GM18511 (cell line): ENCODE results near the gene DBET.
A peak's percentile ranks its signal among the peaks of the same experiment; 100 is the strongest.
"Not testable (repeated sequence)": the region's sequence is repeated elsewhere in the genome, so short reads cannot be mapped to it uniquely, and the experiment has no call there.

ENCODE experiments used
- ATAC-seq: cut with Tn5 transposase; IDR thresholded peaks from one replicate; pipeline ENCODE4 v1.9.1; 2021; ENCODE audit warnings: mild to moderate bottlenecking, moderate library complexity; ENCODE audit not compliant: unreplicated experiment

The DBET gene

DNA sequence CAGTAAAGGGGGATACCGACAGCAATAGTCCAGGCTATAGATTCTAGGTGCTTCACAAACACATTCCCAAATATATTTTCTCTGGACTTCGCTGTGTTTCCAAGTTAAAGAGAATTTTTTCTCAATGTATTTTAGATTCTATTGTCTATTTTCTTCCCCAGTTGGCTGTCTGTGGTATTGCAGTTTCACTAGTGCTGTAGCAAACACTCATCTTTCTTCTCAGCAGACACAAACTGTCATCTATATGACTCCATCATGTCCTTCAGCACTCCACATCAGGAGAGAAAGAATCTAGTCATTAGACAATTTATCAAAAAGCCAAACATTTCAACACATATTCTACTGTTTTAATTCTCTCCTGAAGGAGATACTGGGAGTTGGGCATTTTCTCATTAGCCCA, at the start of gene DBET:
TSS of gene DBET (plus strand) at position 161 of the 400 bp plus-strand sequence.
- ATAC-seq: peak; percentile 84

DNA sequence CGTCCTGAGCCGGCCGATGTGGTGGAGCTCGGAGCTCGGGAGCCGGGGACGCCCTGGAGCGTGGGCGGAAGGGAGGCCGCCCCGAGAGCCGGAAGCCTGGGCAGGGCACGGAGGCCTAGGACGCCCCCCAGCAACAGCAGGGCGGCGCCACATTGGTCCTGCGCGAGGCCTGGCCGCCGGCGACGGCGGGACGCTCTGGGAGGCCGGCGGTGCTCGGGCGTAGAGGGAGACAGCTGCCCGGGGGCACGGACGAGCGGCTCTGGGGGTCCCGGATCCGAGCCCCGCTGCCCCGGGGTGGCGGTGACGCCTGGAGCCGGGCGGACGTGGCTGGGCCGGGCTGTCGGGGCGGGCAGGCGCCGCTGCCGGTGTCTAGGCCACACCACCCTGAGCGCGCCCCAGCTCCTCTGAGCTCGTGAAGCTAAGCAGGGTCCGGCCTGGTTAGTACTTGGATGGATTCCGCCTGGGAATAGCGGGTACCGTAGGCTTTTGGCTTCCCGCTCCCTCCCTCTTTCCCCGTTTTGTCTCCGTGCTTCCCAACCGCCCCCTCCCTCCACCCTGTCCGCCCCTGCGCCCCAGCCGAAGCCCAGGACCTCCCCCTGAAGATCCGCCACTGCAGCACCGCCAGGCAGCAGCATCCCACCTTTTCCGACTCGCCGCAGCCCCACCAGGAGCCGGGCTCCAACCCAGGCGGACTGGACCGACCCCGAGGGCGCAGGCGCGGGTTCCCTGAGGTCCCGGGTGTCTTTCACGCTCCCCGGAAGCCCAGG, 49.3 kb upstream of the DBET start:
- peak; percentile 57 for ATAC-seq

DNA sequence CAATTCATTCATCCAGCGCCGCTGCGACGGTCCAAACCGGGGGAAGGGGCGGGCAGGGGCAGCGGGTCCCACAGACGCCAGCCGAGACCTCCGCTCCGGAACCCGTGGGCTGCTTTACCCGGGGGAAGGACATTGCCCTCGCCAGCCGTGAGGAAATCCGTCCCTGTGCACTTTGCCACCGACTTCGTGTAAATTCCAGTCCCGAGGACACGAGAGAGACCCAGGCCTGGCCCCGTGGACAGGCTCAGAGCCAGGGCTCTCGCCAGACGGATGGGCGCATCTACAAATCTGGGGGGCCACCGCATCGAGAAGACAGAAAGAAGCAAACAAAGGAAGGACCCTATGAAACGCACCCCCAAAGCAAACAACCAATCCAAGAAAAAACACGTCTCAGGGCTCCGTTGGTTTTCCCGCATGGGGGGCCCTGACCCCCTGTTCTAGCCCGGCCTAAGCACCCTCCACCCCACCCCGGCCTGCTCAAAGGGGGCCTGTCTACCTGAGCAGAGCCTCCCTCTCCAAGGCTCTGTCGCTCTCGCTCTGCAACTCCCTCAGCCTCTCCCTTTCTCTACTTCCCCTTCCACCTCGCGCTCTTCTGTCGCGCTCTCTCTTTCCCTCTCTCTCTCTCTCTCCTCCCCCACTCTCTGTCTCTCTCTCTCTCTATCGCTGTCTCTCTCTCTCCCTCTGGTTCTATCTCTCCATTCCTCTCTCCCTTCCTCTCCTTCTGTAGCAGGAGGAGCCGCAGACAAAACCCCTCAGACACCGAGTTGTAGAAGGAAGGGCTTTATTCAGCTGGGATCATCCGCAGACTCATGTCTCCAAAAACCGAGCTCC, 48.5 kb upstream of the DBET start:
- no peak for ATAC-seq

DNA sequence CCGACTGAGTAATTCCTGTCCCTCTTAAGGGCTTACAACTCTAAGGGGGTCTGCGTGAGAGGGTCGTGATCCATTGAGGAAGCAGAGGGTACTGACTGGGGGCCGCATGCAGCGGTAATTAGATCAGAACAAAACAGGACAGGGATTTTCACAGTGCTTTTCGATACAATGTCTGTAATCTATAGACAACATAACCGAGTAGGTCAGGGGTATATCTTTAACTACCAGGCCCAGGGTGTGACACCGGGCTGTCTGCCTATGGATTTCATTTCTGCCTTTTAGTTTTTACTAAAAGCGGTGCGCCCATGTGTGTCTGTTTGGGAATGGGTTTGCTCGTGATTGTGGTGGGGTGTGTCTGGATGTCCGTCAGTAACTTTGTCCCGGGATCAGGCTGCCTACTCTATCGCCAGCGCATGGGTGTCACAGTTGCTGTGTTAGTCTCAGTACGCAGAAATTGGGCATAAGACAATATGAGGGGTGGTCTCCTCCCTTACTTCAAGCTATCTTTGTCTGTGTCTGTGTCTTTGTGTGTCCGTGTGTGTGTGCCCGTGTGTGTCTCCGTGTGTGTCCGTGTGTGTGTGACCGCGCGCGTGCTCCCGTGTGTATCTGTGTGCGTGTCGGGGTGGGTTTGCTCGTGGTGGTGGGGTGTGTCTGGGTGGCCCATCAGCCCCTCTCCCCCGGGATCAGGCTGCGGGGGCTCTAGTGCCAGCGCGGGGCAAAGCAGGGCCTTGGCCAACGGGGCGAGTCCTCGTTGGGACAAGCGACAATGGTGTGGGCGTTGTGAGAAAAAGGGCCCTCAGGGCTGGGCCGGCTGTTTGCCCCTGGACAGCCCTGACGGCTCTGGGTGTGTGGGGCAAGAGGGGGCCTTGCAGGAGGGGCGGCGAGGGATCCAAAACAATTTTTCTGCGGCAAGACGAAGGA, 47.7 kb upstream of the DBET start:
- ATAC-seq: no peak

DNA sequence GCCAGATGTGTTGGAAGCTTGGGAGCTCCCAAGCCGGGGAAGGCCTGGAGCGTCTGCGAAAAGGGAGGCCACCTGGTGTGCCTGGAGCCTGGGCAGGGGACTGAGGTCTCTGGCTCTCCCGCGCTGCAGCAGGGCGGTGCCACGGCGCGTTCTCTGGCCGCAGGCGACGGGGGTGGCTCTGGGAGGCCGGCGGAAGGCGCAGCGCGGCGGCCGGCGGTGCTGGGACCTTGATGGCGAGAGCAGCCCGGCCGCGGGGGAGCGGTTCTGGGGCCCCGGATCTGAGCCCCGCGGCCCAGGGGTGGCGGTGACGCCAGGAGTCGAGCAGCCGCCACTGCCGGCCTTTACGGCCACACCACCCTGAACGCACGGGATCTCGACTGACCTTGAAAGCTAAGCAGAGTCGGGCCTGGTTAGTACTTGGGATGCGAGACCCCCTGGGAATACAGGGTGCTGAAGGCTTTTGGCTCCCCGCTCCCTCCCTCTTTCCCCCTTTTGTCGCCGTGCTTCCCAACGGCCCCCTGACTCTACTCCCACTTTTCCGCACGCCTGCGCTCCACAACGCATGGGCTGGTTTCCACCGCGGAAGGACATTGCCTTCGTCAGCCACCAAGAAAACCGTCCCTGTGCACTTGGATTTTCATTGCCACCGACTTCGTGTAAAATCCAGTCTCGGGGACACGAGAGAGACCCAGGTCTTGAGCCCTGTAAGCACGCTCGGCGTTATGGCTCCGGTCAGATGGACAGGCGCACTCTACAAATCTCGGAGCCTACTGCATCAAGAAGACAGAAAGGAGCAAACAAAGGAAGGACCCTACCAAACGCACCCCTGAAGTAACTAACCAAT, 46.7 kb upstream of the DBET start:
- no peak for ATAC-seq

DNA sequence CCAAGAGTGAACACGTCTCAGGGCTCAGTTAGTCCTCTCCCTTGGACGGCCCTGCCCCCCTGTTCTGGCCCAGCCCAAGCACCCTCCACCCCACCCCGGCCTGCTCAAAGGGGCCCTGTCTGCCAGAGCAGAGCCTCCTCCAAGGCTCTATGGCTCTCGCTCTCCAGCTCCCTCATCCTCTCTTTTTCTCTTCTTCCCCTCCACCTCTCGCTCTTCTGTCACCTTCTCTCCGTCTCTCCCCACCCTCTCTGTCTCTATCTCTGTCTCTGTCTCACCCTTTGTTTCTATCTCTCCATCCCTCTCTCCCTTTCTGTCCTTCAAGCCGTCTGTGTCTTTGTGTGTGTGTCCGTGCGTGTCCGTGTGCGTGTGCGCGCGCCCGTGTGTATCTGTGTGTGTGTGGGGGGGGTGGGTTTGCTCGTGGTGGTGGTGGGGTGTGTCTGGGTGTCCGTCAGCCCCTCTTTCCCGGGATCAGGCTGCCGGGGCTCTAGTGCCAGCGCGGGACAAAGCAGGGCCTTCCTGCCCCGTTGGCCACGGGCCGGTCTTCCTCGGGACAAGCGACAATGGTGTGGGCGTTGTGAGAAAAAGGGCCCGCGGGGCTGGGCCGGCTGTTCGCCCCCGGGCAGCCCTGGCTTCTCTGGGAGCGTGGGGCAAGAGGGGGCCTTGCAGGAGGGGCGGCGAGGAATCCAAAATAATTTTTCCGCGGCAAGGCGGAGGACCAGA, 45.9 kb upstream of the DBET start:
- ATAC-seq: no peak

DNA sequence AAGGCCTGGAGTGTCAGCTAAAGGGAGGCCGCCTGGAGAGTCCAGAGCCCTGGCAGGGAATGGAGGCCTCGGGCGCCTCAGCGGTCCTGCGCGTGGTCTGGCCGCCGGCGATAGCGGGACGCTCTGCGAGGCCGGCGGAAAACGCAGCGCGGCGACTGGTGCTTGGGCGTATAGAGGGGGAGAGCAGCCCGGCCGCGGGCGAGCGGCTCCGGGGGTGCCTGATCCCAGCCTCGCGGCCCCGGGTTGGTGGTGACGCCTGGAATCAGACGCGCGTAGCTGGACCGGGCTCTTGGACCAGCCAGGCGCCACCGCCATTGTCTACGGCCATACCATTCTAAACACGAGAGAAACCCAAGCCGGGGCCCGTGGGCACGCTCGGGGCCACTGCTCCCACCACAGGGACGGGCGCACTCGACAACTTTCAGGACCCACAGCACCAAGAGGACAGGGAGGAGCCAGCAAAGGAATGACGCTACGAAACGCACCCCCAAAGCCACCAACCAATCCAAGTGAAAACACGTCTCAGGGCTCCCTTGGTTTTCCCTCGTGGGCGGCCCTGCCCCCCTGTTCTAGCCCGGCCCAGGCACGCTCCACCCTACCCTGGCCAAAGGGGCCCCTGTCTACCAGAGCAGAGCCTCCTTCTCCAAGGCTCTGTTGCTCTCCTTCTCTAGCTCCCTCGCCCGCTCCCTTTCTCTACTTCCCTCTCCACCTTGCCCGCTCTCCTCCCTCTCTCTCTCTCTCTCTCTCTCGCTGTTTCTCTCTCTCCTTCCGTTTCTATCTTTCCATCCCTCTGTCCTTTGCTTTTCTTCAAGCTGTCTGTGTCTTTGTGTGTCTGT, 45.1 kb upstream of the DBET start:
- no peak for ATAC-seq

DNA sequence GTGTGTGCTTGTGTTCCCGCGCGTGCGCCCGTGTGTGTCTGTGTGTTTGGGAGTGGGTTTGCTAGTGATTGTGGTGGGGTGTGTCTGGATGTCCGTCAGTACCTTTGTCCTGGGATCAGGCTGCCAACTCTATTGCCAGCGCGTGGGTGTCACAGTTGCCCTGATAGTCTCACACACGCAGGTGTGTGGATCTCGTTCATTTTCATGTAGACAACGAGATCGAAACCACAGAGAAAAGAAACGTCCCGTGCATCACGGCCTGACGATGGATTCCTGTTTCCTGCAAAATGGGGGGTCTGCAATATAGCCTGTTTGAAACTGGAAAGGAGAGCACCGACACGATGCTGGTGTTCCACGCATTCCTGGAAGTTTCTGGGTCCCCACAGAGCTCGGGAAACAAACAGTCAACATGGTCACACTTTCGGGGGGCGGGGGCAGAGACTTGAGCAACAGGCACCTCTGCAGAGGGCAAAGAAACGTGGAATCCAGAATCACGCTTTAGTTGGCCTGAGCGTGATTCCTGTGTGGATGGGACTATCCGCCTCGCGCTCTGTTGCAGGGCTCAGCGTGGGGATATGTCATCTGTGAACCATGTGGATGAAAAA, 44.3 kb upstream of the DBET start:
- not testable (repeated sequence) for ATAC-seq

DNA sequence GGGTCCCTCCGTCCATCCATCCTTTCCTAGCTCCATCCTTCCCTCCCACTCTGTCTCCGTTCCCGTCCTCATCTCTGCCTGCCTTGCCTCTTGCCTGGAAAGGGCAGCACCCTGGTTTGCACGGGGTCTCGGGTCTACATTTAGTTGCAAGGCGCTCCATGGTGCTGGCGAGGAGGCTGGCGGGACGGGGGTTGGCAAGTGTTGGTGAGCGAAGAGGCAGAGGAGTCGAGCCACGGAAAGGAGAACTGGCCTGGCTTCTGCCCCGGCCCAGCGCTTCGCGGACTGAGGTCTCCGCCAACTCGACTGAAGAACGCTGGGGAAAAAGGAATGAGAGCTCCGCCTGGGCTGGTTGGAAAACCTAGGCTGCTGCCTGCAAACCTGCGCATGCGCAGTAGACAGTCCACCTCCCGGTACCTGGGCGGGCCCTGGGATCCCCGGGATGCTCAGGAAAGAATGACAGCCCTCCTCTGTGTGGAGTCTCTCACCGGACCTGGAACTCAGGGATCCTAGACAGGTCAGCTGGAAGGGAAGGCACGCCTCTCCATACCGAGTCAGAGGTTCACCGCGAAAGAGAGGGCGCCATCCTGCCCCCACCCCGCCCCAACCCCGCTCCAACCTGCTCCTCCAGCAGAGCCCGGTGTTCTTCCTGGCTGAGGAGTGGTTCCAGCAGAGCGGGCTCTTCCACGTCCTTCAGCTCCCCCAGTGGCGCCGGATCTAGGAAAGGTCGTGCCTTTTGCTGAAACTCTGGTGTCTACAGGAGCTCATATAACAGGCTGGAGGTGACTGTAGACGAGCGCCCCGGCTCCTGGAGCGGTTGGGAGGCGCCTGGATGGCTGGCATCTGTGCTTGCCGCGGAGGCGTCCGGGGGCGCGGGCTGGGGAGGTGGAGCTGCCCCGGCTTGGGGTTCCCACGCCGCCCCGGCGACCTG, 43.2 kb upstream of the DBET start:
- ATAC-seq: no peak

DNA sequence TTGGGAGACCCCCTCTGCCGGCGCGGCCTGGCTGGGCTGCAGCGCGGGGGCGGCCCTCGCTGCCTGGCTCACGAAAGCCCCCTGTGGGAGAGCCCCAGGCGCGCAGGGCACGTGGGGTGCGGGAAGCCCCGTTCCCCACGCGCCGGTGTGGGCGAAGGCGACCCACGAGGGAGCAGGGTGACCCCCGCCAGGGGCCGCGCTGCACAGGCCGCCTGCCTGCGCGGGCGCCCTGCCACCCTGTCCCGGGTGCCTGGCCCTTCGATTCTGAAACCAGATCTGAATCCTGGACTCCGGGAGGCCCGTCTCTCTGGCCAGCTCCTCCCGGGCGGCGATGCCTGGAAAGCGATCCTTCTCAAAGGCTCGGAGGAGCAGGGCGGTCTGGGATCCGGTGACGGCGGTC, 42.3 kb upstream of the DBET start:
- not testable (repeated sequence) for ATAC-seq

DNA sequence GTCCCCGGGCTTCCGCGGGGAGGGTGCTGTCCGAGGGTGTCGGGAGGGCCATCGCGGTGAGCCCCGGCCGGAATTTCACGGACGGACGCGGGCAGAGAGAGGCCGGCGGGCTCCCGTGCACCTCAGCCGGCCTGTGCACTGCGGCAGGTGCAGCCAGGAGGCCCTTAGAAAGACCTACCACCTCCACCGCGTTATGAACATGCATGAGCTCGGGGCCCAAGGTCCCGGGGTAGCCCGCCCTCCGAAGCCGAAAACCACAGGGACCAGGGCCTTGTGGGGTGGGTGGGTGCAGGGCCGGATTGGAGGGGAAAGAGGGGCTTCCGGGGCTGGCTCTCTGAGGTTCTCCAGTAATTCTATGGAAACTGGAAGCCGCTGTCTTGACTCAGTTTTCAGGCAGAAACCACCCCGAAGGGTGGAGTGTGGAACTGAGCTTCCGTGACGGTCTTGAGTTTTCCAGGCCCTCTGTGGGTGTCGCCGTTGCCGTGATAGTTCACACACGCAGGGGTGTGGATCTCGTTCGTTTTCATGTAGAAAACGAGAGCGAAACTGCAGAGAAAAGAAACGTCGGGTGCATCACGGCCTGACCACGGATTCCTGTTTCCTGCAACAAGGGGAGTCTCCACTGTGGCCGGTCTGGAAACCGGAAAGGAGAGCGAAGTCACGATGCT, 41.6 kb upstream of the DBET start:
- peak; percentile 51 for ATAC-seq

DNA sequence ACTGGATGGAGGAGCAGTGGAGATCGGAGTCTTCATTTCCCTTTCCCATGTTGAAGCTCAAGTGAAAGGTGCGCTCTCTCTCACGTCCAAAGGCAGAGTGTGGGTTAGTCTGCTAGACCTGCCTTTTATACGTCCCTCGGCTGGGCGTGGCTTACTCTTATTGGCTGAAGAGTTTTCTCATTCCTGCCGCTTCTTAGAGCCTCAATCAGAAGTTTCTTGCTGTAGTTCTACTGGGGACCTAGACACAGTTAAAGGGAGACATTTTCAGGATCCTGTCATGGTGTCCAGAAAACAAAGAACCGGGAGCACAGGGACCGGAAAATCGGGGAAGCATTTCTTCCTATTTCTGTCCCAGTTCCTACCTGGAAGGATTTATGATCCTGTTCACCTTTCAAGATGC, 37.1 kb upstream of the DBET start, which contains the start of gene FRG2:
TSS of gene FRG2 (minus strand) at position 101 of the 400 bp plus-strand sequence. CDS start at position 49, 52 bp downstream.
- ATAC-seq: not testable (repeated sequence)

DNA sequence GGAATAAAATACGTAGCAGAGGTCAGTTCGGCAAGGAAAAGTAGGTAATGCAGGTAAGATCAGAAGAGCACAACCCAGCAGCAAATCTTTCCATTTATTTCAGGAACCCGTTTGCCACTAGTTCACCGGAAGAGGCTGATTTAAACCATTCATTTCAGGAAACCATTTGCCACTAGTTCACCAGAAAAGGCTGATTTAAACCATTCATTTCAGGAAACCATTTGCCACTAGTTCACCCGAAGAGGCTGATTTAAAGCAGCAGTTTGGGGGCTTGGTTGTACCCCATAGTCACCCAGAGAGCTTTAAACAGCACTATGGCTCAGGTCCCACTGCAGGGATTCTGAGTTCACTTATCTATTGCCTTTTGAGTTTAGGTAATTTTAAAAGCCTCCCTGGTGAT, 33.0 kb upstream of the DBET start:
- peak; percentile 41 for ATAC-seq

DNA sequence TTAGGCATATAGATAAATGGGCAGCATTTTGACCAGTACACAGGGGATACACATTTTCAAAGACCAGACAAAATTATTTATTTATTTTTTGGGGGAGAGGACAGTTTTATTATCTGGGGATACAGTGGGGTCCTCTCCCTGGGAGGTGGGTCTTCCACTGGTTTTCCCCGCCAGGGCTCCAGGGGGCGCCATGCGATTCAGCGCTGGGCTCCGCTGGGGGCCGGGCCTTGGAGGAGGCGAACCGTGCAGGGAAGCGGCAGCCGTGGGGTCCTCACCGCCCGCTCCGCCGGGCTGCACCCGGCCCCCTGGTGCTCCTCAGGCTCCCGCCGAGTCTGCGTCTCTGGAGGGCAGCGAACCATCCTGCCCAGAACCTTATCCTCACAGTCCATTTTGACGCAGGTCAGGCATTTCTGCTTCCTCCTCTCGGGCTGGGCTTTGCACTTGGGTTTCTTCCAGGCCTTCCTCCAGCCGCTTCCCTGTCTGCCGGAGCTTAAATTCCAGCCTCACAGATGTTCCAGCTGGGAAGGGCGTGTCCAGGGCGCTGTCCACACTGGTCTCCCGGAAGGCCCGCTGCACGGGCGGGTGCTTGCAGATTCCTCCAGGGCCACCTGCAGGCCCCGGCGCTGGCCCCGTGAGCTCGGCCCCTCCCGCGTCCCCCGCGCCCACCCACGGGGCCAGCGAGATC, 26.5 kb upstream of the DBET start:
- peak; percentile 70 for ATAC-seq

DNA sequence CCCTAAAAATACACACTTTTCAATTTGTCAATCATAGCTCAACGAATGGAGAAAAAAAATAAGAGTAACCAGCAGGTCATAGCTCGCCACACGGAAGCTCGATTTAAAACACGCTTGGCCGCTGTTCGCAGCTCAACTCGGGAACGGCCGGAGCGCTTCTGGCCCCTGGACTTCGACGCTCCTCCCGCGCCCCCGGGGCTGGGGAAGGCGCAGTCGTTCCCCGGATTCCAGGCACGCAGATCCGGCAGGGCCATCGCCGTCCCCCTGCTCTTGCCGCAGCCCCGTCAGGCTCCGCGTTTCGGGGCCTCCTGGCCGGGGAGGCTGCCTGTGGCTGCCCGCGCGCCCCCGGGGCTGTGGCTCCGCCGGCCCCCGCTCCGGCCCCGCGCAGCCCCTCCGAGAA, 23.4 kb upstream of the DBET start:
- not testable (repeated sequence) for ATAC-seq

DNA sequence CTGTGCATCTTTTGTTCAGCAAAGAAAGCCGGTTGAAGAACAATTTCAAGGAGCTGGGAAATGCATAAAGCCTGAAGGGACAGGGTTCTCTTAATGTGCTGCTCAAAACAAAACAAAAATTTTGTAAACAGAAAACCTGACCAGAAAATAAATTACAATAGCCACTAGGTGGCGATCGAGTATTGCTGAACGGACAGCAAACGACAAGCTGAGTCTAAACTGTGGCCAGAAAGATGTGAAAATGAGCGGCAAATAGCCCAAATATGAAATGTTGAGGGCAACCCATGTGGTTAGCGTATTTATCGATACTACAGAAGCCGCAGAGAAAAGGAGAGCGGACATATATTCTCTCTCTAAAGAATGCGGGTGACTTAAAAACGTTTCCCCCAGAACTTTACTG, 16.7 kb upstream of the DBET start:
- not testable (repeated sequence) for ATAC-seq
